ENCODE measurements around the gene ITPRID2. TPM values are rescaled to one million over a fixed set of nuclear protein-coding genes. Genes with fewer than 3 reads are reported as not detected.

ITPRID2 gene
- total RNA-seq, 2 experiments from 2014 or later: 40.7 to 40.8 TPM

GRCh38 chr2:181887045-181887444 lies 4.5 kb upstream of the ITPRID2 start:
- intact Hi-C loops (cut with micrococcal nuclease): no loop called here
- Mint-ChIP-seq H3K4me1 (ENCODE audit: low read depth) (peaks cover 3% of the 10 kb centered on the region), H3K4me3 (no peak overlapping the region), H3K36me3 (ENCODE audit: low read depth) (no peaks in the 10 kb centered on the region), H3K27me3 (ENCODE audit: low read depth) (peaks cover 26% of the 10 kb centered on the region), H3K27ac (no peak overlapping the region), H3K9me3 (no peaks in the 10 kb centered on the region)
- CTCF ChIA-PET: interaction anchor here (0.5 to 1.1 kb wide), 3 partner anchors 9 to 1980 kb away, joined by 3 read pairs; no protein-coding TSS in a partner anchor
- no peak for DNase-seq

- H3K27me3 Mint-ChIP-seq (ENCODE audit: low read depth): peaks cover 23% of the 10 kb centered on the region
- H3K4me1 Mint-ChIP-seq (ENCODE audit: low read depth): peaks cover 21% of the 10 kb centered on the region
- H3K9me3 Mint-ChIP-seq: no peaks in the 10 kb centered on the region
- H3K4me3 Mint-ChIP-seq: no peak overlapping the region
- DNase-seq: no peak
- peaks cover 16% of the 10 kb centered on the region for H3K36me3 Mint-ChIP-seq (ENCODE audit: low read depth)
- intact Hi-C loops (cut with micrococcal nuclease): loop anchor here (2.0 to 10.0 kb wide), 7 partner anchors 63 to 1885 kb away; partner anchors contain the start of genes CWC22 and DNAJC10
- CTCF ChIA-PET: interaction anchor here (1.5 kb wide), 1 partner anchor 14 kb away, joined by 6 read pairs; no protein-coding TSS in a partner anchor
- no peak overlapping the region for H3K27ac Mint-ChIP-seq
These were observed 1.8 kb upstream of the ITPRID2 start for GRCh38 chr2:181889776-181890175.

- peaks cover 23% of the 10 kb centered on the region for H3K27me3 Mint-ChIP-seq (ENCODE audit: low read depth)
- DNase-seq: no peak
- CTCF ChIA-PET: interaction anchor here (1.0 to 1.5 kb wide), 2 partner anchors 13 to 151 kb away, joined by 3 to 6 read pairs; no protein-coding TSS in a partner anchor
- H3K4me3 Mint-ChIP-seq: no peak overlapping the region
- H3K36me3 Mint-ChIP-seq (ENCODE audit: low read depth): peaks cover 16% of the 10 kb centered on the region
- intact Hi-C loops (cut with micrococcal nuclease): loop anchor here (2.0 to 10.0 kb wide), 7 partner anchors 62 to 1885 kb away; partner anchors contain the start of genes CWC22 and DNAJC10
- H3K4me1 Mint-ChIP-seq (ENCODE audit: low read depth): peaks cover 21% of the 10 kb centered on the region
- H3K27ac Mint-ChIP-seq: no peak overlapping the region
- H3K9me3 Mint-ChIP-seq: no peaks in the 10 kb centered on the region
These were observed 1.3 kb upstream of the ITPRID2 start for GRCh38 chr2:181890271-181890670.

- CTCF ChIA-PET: interaction anchor here (0.7 to 2.8 kb wide), 3 partner anchors 8 to 45 kb away, joined by 3 to 18 read pairs (median 3); no protein-coding TSS in a partner anchor
- Mint-ChIP-seq H3K36me3 (ENCODE audit: low read depth) (peaks cover 18% of the 10 kb centered on the region), H3K9me3 (no peaks in the 10 kb centered on the region), H3K27me3 (ENCODE audit: low read depth) (peaks cover 12% of the 10 kb centered on the region), H3K4me1 (ENCODE audit: low read depth) (peaks cover 28% of the 10 kb centered on the region), H3K4me3 (peak overlapping the region; percentile 94), H3K27ac (peak overlapping the region; percentile 81)
- intact Hi-C loops (cut with micrococcal nuclease): loop anchor here (1.0 to 10.0 kb wide), 10 partner anchors 12 to 1887 kb away; partner anchors contain the start of genes CWC22 and DNAJC10
- peak; percentile 61 for DNase-seq
These were observed 652 bp downstream of the ITPRID2 start for GRCh38 chr2:181891966-181892798.

- Mint-ChIP-seq H3K27ac (peak overlapping the region; percentile 41), H3K4me3 (peak overlapping the region; percentile 94), H3K36me3 (ENCODE audit: low read depth) (peaks cover 18% of the 10 kb centered on the region), H3K27me3 (ENCODE audit: low read depth) (peaks cover 9% of the 10 kb centered on the region), H3K4me1 (ENCODE audit: low read depth) (peaks cover 28% of the 10 kb centered on the region), H3K9me3 (no peaks in the 10 kb centered on the region)
- intact Hi-C loops (cut with micrococcal nuclease): loop anchor here (1.0 to 10.0 kb wide), 9 partner anchors 11 to 1888 kb away; partner anchors contain the start of gene CWC22
- CTCF ChIA-PET: interaction anchor here (0.7 to 2.8 kb wide), 3 partner anchors 8 to 44 kb away, joined by 3 to 18 read pairs (median 3); no protein-coding TSS in a partner anchor
- DNase-seq: no peak
These were observed 1.4 kb downstream of the ITPRID2 start for GRCh38 chr2:181892799-181893435.

GRCh38 chr2:181894381-181894780 lies 2.9 kb downstream of the ITPRID2 start:
- no peak overlapping the region for H3K27ac Mint-ChIP-seq
- H3K4me3 Mint-ChIP-seq: no peak overlapping the region
- no peak for DNase-seq
- peaks cover 22% of the 10 kb centered on the region for H3K36me3 Mint-ChIP-seq (ENCODE audit: low read depth)
- intact Hi-C loops (cut with micrococcal nuclease): loop anchor here (5.0 to 10.0 kb wide), 6 partner anchors 58 to 1890 kb away; partner anchors contain the start of gene CWC22
- peaks cover 9% of the 10 kb centered on the region for H3K27me3 Mint-ChIP-seq (ENCODE audit: low read depth)
- CTCF ChIA-PET: interaction anchor here (1.2 kb wide), 1 partner anchor 10 kb away, joined by 7 read pairs; no protein-coding TSS in a partner anchor
- no peaks in the 10 kb centered on the region for H3K9me3 Mint-ChIP-seq
- H3K4me1 Mint-ChIP-seq (ENCODE audit: low read depth): peaks cover 31% of the 10 kb centered on the region

GRCh38 chr2:181895818-181896217 lies 4.3 kb downstream of the ITPRID2 start:
- H3K36me3 Mint-ChIP-seq (ENCODE audit: low read depth): peaks cover 30% of the 10 kb centered on the region
- peaks cover 2% of the 10 kb centered on the region for H3K27me3 Mint-ChIP-seq (ENCODE audit: low read depth)
- no peaks in the 10 kb centered on the region for H3K9me3 Mint-ChIP-seq
- H3K4me1 Mint-ChIP-seq (ENCODE audit: low read depth): peaks cover 37% of the 10 kb centered on the region
- intact Hi-C loops (cut with micrococcal nuclease): loop anchor here (10.0 kb wide), 3 partner anchors 791 to 1891 kb away; partner anchors contain the start of gene CWC22
- no peak overlapping the region for H3K27ac Mint-ChIP-seq
- DNase-seq: no peak
- no peak overlapping the region for H3K4me3 Mint-ChIP-seq
- CTCF ChIA-PET: no interaction called here

- Mint-ChIP-seq H3K4me1 (ENCODE audit: low read depth) (peaks cover 33% of the 10 kb centered on the region), H3K27ac (no peak overlapping the region), H3K36me3 (ENCODE audit: low read depth) (peaks cover 33% of the 10 kb centered on the region), H3K9me3 (no peaks in the 10 kb centered on the region), H3K27me3 (ENCODE audit: low read depth) (no peaks in the 10 kb centered on the region), H3K4me3 (no peak overlapping the region)
- CTCF ChIA-PET: interaction anchor here (0.7 kb wide), 1 partner anchor 584 kb away, joined by 4 read pairs; no protein-coding TSS in a partner anchor
- no peak for DNase-seq
- intact Hi-C loops (cut with micrococcal nuclease): loop anchor here (10.0 kb wide), 3 partner anchors 791 to 1891 kb away; partner anchors contain the start of gene CWC22
These were observed 4.8 kb downstream of the ITPRID2 start for GRCh38 chr2:181896286-181896685.

- Mint-ChIP-seq H3K4me1 (ENCODE audit: low read depth) (peaks cover 20% of the 10 kb centered on the region), H3K4me3 (no peak overlapping the region), H3K27me3 (ENCODE audit: low read depth) (no peaks in the 10 kb centered on the region), H3K27ac (no peak overlapping the region), H3K36me3 (ENCODE audit: low read depth) (peaks cover 40% of the 10 kb centered on the region), H3K9me3 (no peaks in the 10 kb centered on the region)
- CTCF ChIA-PET: interaction anchor here (0.9 to 1.2 kb wide), 3 partner anchors 21 to 185 kb away, joined by 3 to 6 read pairs (median 3); no protein-coding TSS in a partner anchor
- intact Hi-C loops (cut with micrococcal nuclease): no loop called here
- DNase-seq: no peak
These were observed 8.6 kb downstream of the ITPRID2 start for GRCh38 chr2:181900007-181900651.

GRCh38 chr2:181902625-181903024 lies 11.1 kb downstream of the ITPRID2 start:
- Mint-ChIP-seq H3K4me3 (no peak overlapping the region), H3K9me3 (no peaks in the 10 kb centered on the region), H3K27me3 (ENCODE audit: low read depth) (no peaks in the 10 kb centered on the region), H3K4me1 (ENCODE audit: low read depth) (peaks cover 23% of the 10 kb centered on the region), H3K36me3 (ENCODE audit: low read depth) (peaks cover 41% of the 10 kb centered on the region), H3K27ac (no peak overlapping the region)
- DNase-seq: no peak
- intact Hi-C loops (cut with micrococcal nuclease): no loop called here
- CTCF ChIA-PET: interaction anchor here (1.8 kb wide), 1 partner anchor 12 kb away, joined by 6 read pairs; no protein-coding TSS in a partner anchor

- DNase-seq: no peak
- CTCF ChIA-PET: interaction anchor here (0.6 to 2.5 kb wide), 9 partner anchors 9 to 1945 kb away, joined by 3 to 18 read pairs (median 5); partner anchors contain the start of gene ITPRID2
- no peaks in the 10 kb centered on the region for H3K9me3 Mint-ChIP-seq
- intact Hi-C loops (cut with micrococcal nuclease): loop anchor here (1.0 kb wide), 2 partner anchors 12 to 161 kb away; no protein-coding TSS in a partner anchor
- H3K36me3 Mint-ChIP-seq (ENCODE audit: low read depth): peaks cover 41% of the 10 kb centered on the region
- H3K4me1 Mint-ChIP-seq (ENCODE audit: low read depth): peaks cover 23% of the 10 kb centered on the region
- no peak overlapping the region for H3K27ac Mint-ChIP-seq
- no peaks in the 10 kb centered on the region for H3K27me3 Mint-ChIP-seq (ENCODE audit: low read depth)
- no peak overlapping the region for H3K4me3 Mint-ChIP-seq
These were observed 12.6 kb downstream of the ITPRID2 start for GRCh38 chr2:181904022-181904632.

Measured in activated naive CD4-positive, alpha-beta T cell treated with anti-CD3 and anti-CD28 coated beads for 36 hours (primary cell).